Peyer's patch (tissue), 4 donors: ENCODE data around the gene OGFRL1. TPM values are rescaled to one million over a fixed set of nuclear protein-coding genes. Genes with fewer than 3 reads are reported as not detected.

ENCODE experiments used
- DNase-seq, 3 donors: peaks; one replicate each; pipeline ENCODE4 v3.0.0-alpha.2; 2017 to 2019
- H3K27ac ChIP-seq, 4 donors: fragments of 200-600 bp; sonication (generic); one replicate each; pipeline ENCODE4 v1.5.1; 2016 to 2019
- H3K27me3 ChIP-seq, 2 donors: fragments of 200-600 bp; sonication (generic); one replicate each; pipeline ENCODE4 v1.5.1; 2019
- H3K36me3 ChIP-seq, 3 donors: fragments of 200-600 bp; sonication (generic); one replicate each; pipeline ENCODE4 v1.5.1; 2016 to 2019
- H3K4me1 ChIP-seq, 4 donors: fragments of 200-600 bp; sonication (generic); one replicate each; pipeline ENCODE4 v1.5.1; 2016 to 2019
- H3K4me3 ChIP-seq, 4 donors: fragments of 200-600 bp; sonication (generic); 1 replicate in 3 of 4; 2 replicates in 1 of 4; pipeline ENCODE4 v1.5.1; 2016 to 2019; ENCODE audit warnings: mild to moderate bottlenecking in 1 of 4
- H3K9me3 ChIP-seq, 4 donors: fragments of 200-600 bp; sonication (generic); one replicate each; pipeline ENCODE4 v1.5.1; 2016 to 2019; ENCODE audit warnings: mild to moderate bottlenecking in 1 of 4
- POLR2A ChIP-seq, 2 donors: fragments of 450-650 bp; IDR thresholded peaks; one replicate each; pipeline ENCODE4 v1.5.1; 2017; ENCODE audit warnings: antibody characterized with exemption in 2 of 2, mild to moderate bottlenecking in 2 of 2, moderate library complexity in 2 of 2
- total RNA-seq, 4 donors: library from RNA; depleted of rRNA; stranded (reverse); fragments of >200 nt; gene quantifications; one replicate each; pipeline ENCODE4 v1.1.0, GENCODE V29; 2016
- TF ChIP-seq, protein P1 (sequence below), 6 experiments: fragments of 450-650 bp in 4 of 6; fragments of 200-600 bp in 2 of 6; sonication (generic) in 1 of 6; IDR thresholded peaks; one replicate each; pipeline ENCODE4 v1.5.1; 2017 to 2019; ENCODE audit warnings: antibody characterized with exemption in 6 of 6, mild to moderate bottlenecking in 3 of 6, moderate library complexity in 1 of 6

The OGFRL1 gene
- total RNA-seq, 4 donors from 2014 or later = 3.0 to 36.3 (median 5.5) TPM

DNA sequence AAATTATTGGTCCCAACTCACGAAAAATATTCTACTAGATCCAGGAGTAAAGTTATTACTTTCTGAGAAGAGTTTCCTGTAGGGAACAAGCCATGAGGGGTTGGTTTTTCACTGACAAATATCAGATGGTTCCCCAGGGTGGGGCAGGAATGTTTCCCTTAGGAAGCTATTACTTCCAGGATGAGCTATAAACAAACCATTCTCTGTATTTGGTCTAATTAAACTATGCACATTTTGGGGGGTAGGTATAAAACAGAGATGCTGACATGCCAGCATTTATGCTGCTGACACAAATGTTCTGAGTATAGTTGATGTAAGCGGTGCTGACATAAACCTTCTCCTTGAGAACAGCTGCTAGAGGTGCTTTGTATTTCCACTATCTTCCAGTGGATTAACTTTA lies 54.2 kb downstream of the OGFRL1 start:
- Histone ChIP-seq H3K27ac (no peak overlapping the region), H3K9me3 (no peaks in the 10 kb centered on the region), H3K36me3 (no peaks in the 10 kb centered on the region), H3K4me3 (no peak overlapping the region), H3K4me1 (no peaks in the 10 kb centered on the region), H3K27me3 (no peaks in the 10 kb centered on the region)
- DNase-seq = no peak
- TF ChIP-seq, protein P1, sequence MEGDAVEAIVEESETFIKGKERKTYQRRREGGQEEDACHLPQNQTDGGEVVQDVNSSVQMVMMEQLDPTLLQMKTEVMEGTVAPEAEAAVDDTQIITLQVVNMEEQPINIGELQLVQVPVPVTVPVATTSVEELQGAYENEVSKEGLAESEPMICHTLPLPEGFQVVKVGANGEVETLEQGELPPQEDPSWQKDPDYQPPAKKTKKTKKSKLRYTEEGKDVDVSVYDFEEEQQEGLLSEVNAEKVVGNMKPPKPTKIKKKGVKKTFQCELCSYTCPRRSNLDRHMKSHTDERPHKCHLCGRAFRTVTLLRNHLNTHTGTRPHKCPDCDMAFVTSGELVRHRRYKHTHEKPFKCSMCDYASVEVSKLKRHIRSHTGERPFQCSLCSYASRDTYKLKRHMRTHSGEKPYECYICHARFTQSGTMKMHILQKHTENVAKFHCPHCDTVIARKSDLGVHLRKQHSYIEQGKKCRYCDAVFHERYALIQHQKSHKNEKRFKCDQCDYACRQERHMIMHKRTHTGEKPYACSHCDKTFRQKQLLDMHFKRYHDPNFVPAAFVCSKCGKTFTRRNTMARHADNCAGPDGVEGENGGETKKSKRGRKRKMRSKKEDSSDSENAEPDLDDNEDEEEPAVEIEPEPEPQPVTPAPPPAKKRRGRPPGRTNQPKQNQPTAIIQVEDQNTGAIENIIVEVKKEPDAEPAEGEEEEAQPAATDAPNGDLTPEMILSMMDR (IDR thresholded peaks at IDR 0.05) = no peak
- no peak for TF ChIP-seq POLR2A (IDR thresholded peaks at IDR 0.05)

DNA sequence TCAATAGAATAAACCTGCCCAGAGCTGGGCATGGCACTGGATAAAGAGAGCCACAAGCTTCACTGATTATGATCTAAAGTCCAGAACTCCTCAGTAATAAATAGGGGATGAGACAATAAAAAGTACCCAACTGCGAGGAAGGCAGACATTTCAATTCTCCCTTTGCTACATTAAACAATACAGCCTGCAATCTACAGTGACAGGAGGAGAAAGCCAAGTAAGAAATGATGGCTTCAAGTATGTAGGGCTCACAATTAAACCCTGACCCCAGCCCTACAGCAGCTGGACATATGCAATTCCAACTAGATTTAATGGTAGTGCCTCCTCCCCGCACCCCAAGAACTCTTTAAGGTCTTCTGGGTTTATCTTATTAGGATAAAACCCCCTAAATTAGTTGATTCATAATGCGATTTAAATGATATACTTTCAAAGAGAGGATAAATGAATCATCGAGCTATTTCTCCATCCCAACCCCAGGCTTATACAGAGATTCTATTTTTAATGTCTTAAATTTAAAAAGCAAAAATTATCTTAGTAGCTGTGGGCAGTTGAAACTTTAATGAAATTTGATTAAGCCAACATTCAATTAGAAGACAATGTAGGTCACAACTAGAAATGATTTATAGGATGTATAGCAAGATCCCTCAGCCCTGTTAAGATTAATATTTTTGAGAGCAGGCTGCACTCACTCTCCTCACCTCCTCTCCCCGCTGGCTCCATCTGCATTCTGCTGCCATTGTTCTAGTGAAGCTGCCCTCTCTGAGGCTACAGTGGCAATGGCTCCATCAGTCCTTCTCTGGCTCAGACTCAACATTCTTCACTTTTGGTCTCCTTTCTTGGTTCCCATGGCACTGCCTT lies 57.1 kb downstream of the OGFRL1 start:
- Histone ChIP-seq H3K27ac (no peak overlapping the region), H3K27me3 (no peaks in the 10 kb centered on the region), H3K4me3 (no peak overlapping the region), H3K9me3 (no peaks in the 10 kb centered on the region), H3K36me3 (no peaks in the 10 kb centered on the region), H3K4me1 (no peaks in the 10 kb centered on the region)
- no peak for DNase-seq
- no peak for TF ChIP-seq POLR2A (IDR thresholded peaks at IDR 0.05)
- TF ChIP-seq, protein P1 (IDR thresholded peaks at IDR 0.05) = no peak

DNA sequence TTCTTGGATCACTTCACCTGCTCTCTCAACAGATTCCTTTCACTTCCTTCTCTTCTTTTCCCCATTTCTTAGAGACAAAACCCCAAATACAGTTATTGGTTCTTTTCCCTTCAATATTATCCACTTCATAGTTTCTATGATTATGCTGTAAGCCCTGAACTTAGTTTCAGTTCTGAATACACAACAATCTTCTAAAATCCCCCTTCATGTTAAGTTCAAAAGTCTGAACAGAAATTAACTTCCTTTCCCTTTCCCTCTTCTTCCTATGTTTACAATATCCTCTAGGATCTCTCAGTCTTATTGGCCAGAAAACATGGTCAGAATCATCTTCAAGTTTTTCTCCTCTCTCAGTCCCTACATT lies 57.7 kb downstream of the OGFRL1 start:
- H3K27me3 ChIP-seq = no peaks in the 10 kb centered on the region
- H3K27ac ChIP-seq = no peak overlapping the region
- no peak overlapping the region for H3K4me3 ChIP-seq
- H3K4me1 ChIP-seq = no peaks in the 10 kb centered on the region
- no peaks in the 10 kb centered on the region for H3K36me3 ChIP-seq
- TF ChIP-seq POLR2A (IDR thresholded peaks at IDR 0.05) = no peak
- TF ChIP-seq, protein P1 (IDR thresholded peaks at IDR 0.05) = no peak
- no peaks in the 10 kb centered on the region for H3K9me3 ChIP-seq
- no peak for DNase-seq

DNA sequence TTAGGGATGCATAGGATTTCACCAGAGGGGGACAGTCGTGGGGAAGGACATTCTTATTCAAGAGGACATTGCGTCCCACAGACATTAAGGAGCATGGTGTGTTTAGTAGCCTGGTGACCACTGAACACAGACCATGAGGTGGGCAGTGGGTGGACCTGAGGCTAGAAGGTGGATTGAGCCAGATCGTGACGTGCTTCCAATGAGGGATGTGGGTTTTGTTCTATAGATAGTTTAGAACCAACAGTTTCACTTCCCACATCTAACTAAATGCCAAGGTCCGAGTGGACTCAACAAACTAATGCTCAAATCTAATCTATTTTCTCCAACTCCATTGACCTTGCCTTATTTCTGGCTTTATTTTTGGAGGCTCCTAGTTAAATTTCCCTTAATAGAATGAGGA lies 58.5 kb downstream of the OGFRL1 start:
- TF ChIP-seq, protein P1 (IDR thresholded peaks at IDR 0.05) = no peak
- TF ChIP-seq POLR2A (IDR thresholded peaks at IDR 0.05) = no peak
- DNase-seq = no peak
- no peak overlapping the region for H3K27ac ChIP-seq

DNA sequence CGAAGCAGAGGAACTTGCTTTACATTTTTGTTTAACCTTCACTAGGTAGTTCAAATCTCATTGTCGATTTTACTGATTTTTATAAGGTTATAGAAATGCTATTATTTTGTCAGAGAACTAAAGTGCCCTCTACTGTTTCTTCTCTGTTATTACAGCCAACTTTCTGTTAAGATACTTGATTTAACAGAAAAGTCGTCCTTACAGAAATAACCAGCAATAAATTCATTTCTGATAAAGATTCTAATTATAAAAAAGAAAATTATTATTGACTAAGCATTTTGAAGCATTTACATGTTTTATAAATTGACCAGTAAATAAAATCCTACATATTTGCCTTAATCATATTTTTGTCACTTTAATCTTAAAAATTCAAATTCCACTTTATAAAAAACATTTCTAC lies 60.8 kb downstream of the OGFRL1 start:
- no peak for TF ChIP-seq POLR2A (IDR thresholded peaks at IDR 0.05)
- TF ChIP-seq, protein P1 (IDR thresholded peaks at IDR 0.05) = peak; percentile 22 to 63 (median 56)
- H3K36me3 ChIP-seq = no peaks in the 10 kb centered on the region
- no peaks in the 10 kb centered on the region for H3K9me3 ChIP-seq
- H3K4me3 ChIP-seq = no peak overlapping the region
- H3K4me1 ChIP-seq = no peaks in the 10 kb centered on the region
- DNase-seq = no peak
- no peaks in the 10 kb centered on the region for H3K27me3 ChIP-seq
- H3K27ac ChIP-seq = no peak overlapping the region

More for the DNA sequence above, 58.5 kb downstream of the OGFRL1 start:
- Histone ChIP-seq H3K9me3 (no peaks in the 10 kb centered on the region), H3K36me3 (no peaks in the 10 kb centered on the region), H3K27me3 (no peaks in the 10 kb centered on the region), H3K4me1 (no peaks in the 10 kb centered on the region), H3K4me3 (no peak overlapping the region)
